Muscle layer of duodenum (tissue), 2 donors: ENCODE results near the gene MARCHF2.
"Not testable (repeated sequence)": the region's sequence is repeated elsewhere in the genome, so short reads cannot be mapped to it uniquely, and the experiment has no call there.

Source experiments
- H3K27ac ChIP-seq: one replicate; pipeline ENCODE4 v1.7.0; 2013; ENCODE audit warnings: mild to moderate bottlenecking, low read length
- H3K27me3 ChIP-seq: one replicate; pipeline ENCODE4 v1.7.0; 2013; ENCODE audit warnings: low read depth, mild to moderate bottlenecking, control low read depth, low read length
- H3K36me3 ChIP-seq, 2 donors: one replicate each; pipeline ENCODE4 v1.7.0; 2013; ENCODE audit warnings: low read length in 2 of 2, control low read depth in 1 of 2, mild to moderate bottlenecking in 1 of 2; ENCODE audit not compliant: insufficient read depth in 2 of 2, control insufficient read depth in 1 of 2
- H3K4me1 ChIP-seq, 2 donors: one replicate each; pipeline ENCODE4 v1.7.0; 2013; ENCODE audit warnings: low read length in 2 of 2, mild to moderate bottlenecking in 2 of 2, control low read depth in 1 of 2, moderate library complexity in 1 of 2; ENCODE audit not compliant: insufficient read depth in 2 of 2, control insufficient read depth in 1 of 2
- H3K4me3 ChIP-seq, 2 donors: one replicate each; pipeline ENCODE4 v1.7.0; 2013; ENCODE audit warnings: low read length in 2 of 2, low read depth in 1 of 2, mild to moderate bottlenecking in 1 of 2
- H3K9me3 ChIP-seq, 2 donors: one replicate each; pipeline ENCODE4 v1.7.0; 2013; ENCODE audit warnings: low read length in 2 of 2, control low read depth in 1 of 2, mild to moderate bottlenecking in 1 of 2; ENCODE audit not compliant: control insufficient read depth in 1 of 2
- donor health status: healthy.

MARCHF2 gene

GRCh38 chr19:8376373-8376974 lies 36.6 kb upstream of the MARCHF2 start:
- H3K36me3 ChIP-seq = peaks cover 8 to 17% of the 10 kb centered on the region in 2 donors
- H3K27ac ChIP-seq, H3K4me1 ChIP-seq, H3K27me3 ChIP-seq, H3K4me3 ChIP-seq, H3K9me3 ChIP-seq: not testable (repeated sequence)

- no peak overlapping the region for H3K4me3 ChIP-seq
- H3K4me1 ChIP-seq = no peaks in the 10 kb centered on the region
- H3K27me3 ChIP-seq = no peaks in the 10 kb centered on the region
- peaks cover 0 to 2% of the 10 kb centered on the region in 2 donors for H3K9me3 ChIP-seq
- H3K27ac ChIP-seq = no peak overlapping the region
- peaks cover 8 to 14% of the 10 kb centered on the region in 2 donors for H3K36me3 ChIP-seq
These were observed 35.5 kb upstream of the MARCHF2 start for GRCh38 chr19:8377598-8377997.

GRCh38 chr19:8379156-8379891 lies 33.8 kb upstream of the MARCHF2 start:
- not testable (repeated sequence) for H3K27ac ChIP-seq, H3K36me3 ChIP-seq, H3K4me3 ChIP-seq, H3K27me3 ChIP-seq, H3K9me3 ChIP-seq, H3K4me1 ChIP-seq

DNA sequence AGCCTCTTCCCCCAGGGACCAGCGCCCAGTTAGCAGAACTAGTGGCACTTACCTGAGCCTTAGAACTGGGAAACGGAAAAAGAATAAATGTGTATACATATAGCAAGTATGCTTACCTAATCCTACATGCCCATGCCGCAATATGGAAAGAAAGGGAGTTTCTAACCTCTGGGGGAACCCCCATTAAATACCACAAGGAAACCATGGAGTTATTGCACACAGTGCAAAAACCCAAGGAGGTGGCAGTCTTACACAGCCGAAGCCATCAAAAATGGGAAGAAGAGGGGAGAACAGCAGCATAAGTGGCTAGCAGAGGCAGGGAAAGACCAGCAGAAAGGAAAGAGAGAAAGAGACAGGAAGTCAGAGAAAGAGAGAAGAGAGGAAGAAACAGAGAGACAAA lies 28.5 kb upstream of the MARCHF2 start:
- H3K4me3 ChIP-seq, H3K4me1 ChIP-seq, H3K27ac ChIP-seq, H3K36me3 ChIP-seq, H3K9me3 ChIP-seq, H3K27me3 ChIP-seq: not testable (repeated sequence)

GRCh38 chr19:8385103-8385502 lies 28.0 kb upstream of the MARCHF2 start:
- H3K9me3 ChIP-seq, H3K27me3 ChIP-seq, H3K4me3 ChIP-seq, H3K36me3 ChIP-seq, H3K4me1 ChIP-seq, H3K27ac ChIP-seq: not testable (repeated sequence)

- not testable (repeated sequence) for H3K27ac ChIP-seq, H3K4me1 ChIP-seq, H3K4me3 ChIP-seq, H3K36me3 ChIP-seq, H3K27me3 ChIP-seq, H3K9me3 ChIP-seq
These were observed 27.5 kb upstream of the MARCHF2 start for GRCh38 chr19:8385566-8385965.

DNA sequence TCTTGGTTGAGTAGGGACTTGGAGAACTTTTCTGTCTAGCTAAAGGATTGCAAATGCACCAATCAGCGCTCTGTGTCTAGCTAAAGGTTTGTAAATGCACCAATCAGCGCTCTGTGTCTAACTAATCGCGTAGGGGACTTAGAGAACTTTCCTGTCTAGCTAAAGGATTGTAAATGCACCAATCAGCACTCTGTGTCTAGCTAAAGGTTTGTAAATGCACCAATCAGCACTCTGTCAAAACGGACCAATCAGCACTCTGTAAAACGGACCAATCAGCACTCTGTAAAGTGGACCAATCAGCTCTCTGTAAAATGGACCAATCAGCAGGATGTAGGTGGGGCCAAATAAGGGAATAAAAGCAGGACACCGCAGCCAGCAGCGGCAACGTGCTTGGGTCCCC lies 26.7 kb upstream of the MARCHF2 start:
- H3K4me1 ChIP-seq, H3K27me3 ChIP-seq, H3K4me3 ChIP-seq, H3K36me3 ChIP-seq, H3K27ac ChIP-seq, H3K9me3 ChIP-seq: not testable (repeated sequence)

DNA sequence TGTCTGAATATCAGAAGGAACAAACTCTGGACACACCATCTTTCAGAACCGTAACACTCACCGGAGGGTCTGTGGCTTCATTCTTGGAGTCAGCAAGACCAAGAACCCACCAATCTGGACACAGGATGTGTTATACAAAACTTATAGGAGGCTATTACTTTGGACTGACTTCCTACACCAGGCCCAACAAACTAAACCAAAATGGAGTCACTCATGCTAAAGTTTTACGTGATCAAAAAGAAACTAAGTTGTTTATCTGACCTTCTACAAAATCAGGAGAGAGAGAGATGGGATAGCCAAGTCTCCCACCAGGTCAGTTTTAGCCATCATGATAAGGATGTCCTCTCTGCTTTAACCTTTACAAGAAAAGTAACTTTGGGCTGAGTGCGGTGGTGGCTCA lies 26.1 kb upstream of the MARCHF2 start:
- Histone ChIP-seq H3K36me3 (no peaks in the 10 kb centered on the region), H3K27me3 (no peaks in the 10 kb centered on the region), H3K4me3 (no peak overlapping the region), H3K4me1 (peaks cover 11 to 13% of the 10 kb centered on the region in 2 donors), H3K27ac (no peak overlapping the region), H3K9me3 (no peaks in the 10 kb centered on the region)

DNA sequence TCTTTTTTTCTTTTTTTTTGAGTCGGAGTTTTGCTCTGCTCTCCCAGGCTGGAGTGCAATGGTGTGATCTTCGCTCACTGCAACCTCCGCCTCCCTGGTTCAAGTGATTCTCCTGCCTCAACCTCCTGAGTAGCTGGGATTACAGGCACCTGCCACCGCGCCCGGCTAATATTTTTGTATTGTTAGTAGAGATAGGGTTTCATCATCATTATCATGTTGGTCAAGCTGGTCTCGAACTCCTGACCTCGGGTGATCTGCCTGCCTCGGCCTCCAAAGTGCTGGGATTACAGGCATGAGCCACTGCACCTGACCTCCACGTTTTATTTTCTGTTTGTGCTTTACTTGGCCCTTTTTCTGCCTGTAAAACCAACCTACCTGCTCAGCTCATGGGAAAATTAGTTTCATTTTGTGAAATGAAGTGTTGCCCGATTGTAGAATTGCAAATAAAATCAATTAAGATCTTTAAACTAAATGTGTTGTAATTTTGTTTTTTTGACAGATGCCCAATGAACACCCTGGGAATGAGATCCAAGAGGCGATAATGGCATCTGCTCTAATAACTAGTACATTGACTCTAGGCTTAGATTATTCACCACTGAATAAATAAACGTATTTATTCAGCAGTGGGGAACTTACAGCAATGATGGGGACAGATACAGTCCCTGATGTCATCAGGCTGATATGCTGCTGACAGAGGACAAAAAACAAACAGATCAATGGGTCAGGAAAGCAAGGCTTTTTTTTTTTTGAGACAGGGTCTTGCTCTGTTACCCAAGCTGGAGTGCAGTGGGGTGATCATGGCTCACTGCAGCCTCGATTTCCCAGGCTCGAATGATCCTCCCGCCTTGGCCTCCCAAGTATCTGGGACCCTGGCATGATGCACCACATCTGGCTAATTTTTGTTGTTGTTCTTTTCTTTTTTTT lies 25.2 kb upstream of the MARCHF2 start:
- peaks cover 12 to 20% of the 10 kb centered on the region in 2 donors for H3K4me1 ChIP-seq
- H3K27me3 ChIP-seq = no peaks in the 10 kb centered on the region
- no peaks in the 10 kb centered on the region for H3K9me3 ChIP-seq
- H3K4me3 ChIP-seq = no peak overlapping the region
- no peak overlapping the region for H3K27ac ChIP-seq
- no peaks in the 10 kb centered on the region for H3K36me3 ChIP-seq

- H3K4me3 ChIP-seq = no peak overlapping the region
- H3K27ac ChIP-seq = no peak overlapping the region
- no peaks in the 10 kb centered on the region for H3K9me3 ChIP-seq
- H3K4me1 ChIP-seq = peaks cover 12 to 26% of the 10 kb centered on the region in 2 donors
- H3K36me3 ChIP-seq = no peaks in the 10 kb centered on the region
- H3K27me3 ChIP-seq = no peaks in the 10 kb centered on the region
These were observed 24.5 kb upstream of the MARCHF2 start for GRCh38 chr19:8388612-8388958.

GRCh38 chr19:8389891-8390616 lies 23.1 kb upstream of the MARCHF2 start, which contains the start of gene RAB11B:
TSS of gene RAB11B (plus strand) at chr19:8390360. CDS start at chr19:8390417, 57 bp downstream.
- Histone ChIP-seq H3K4me3 (peak within 1 kb of the TSS; percentile 73 to 81), H3K36me3 (no peaks in the 10 kb centered on the region), H3K4me1 (peaks cover 12 to 34% of the 10 kb centered on the region in 2 donors), H3K9me3 (no peaks in the 10 kb centered on the region), H3K27me3 (no peaks in the 10 kb centered on the region), H3K27ac (peak within 1 kb of the TSS; percentile 88)
